Stomach smooth muscle (tissue), 2 donors: ENCODE measurements around the gene TMEM107.
"Not testable (repeated sequence)": the region's sequence is repeated elsewhere in the genome, so short reads cannot be mapped to it uniquely, and the experiment has no call there.

Experiments
- H3K27ac ChIP-seq: one replicate; pipeline ENCODE4 v1.7.0; 2013; ENCODE audit warnings: mild to moderate bottlenecking, low read length, inconsistent platforms
- H3K27me3 ChIP-seq, 2 donors: one replicate each; pipeline ENCODE4 v1.7.0; 2013; ENCODE audit warnings: low read length in 2 of 2; ENCODE audit not compliant: insufficient read depth in 2 of 2, control insufficient read depth in 1 of 2
- H3K36me3 ChIP-seq, 2 donors: one replicate each; pipeline ENCODE4 v1.7.0; 2013; ENCODE audit warnings: low read length in 2 of 2; ENCODE audit not compliant: control insufficient read depth in 2 of 2, insufficient read depth in 2 of 2
- H3K4me1 ChIP-seq: one replicate; pipeline ENCODE4 v1.7.0; 2013; ENCODE audit warnings: low read length; ENCODE audit not compliant: control insufficient read depth, insufficient read depth
- H3K4me3 ChIP-seq, 2 donors: one replicate each; pipeline ENCODE4 v1.7.0; 2013; ENCODE audit warnings: low read length in 2 of 2
- H3K9ac ChIP-seq, 2 donors: one replicate each; pipeline ENCODE4 v1.7.0; 2013; ENCODE audit warnings: low read length in 2 of 2, mild to moderate bottlenecking in 1 of 2
- H3K9me3 ChIP-seq, 2 donors: one replicate each; pipeline ENCODE4 v1.7.0; 2013; ENCODE audit warnings: low read length in 2 of 2; ENCODE audit not compliant: control insufficient read depth in 2 of 2
- donor health status: healthy.
- donor health status: Pancreatic carcinoma.

Gene TMEM107

DNA sequence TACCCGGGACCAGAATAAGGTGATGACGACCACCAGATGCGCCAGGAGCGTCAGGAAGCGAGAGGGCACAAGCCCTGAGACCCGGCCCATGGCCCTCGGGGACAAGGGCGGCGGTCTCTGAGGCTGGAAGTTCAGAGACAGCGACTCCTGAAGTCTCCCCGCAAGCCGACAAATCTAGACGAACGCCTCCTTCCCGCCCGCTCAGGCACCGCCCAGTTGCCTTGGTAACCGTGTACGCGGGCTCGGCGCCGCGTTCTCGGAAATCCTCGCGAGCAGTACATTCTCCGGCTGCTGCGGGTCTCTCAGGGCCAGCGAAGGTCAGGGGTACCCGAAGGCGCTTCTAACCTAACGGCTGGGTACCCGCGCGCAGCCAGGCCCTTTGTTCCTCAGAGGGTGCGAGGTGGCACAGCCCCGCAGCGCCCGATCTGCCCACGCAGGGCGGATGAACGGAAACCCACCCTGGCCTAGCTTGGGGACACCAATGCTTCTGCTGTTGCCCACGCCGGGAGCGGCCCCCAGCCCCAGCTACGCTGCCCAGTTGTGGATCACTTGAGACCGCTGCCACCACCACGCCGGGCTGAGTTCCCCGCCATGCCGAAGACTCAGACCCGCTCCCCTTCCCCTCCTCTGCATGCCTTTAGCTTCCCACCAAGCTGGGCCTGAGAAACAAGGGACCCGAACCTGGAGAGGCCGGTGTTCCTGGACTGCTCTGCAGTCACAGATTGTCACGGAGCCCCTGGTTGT lies at the start of gene TMEM107:
Gene TMEM107 (minus strand): TSS at position 184 of the 744 bp plus-strand sequence. CDS start 94 bp downstream, at position 90.
- Histone ChIP-seq H3K9ac (peak within 1 kb of the TSS; percentile 85 to 88), H3K9me3 (no peaks in the 10 kb centered on the region), H3K27ac (peak within 1 kb of the TSS; percentile 67), H3K4me1 (peaks cover 28% of the 10 kb centered on the region), H3K36me3 (no peaks in the 10 kb centered on the region), H3K27me3 (no peaks in the 10 kb centered on the region), H3K4me3 (peak within 1 kb of the TSS; percentile 86 to 90)

DNA sequence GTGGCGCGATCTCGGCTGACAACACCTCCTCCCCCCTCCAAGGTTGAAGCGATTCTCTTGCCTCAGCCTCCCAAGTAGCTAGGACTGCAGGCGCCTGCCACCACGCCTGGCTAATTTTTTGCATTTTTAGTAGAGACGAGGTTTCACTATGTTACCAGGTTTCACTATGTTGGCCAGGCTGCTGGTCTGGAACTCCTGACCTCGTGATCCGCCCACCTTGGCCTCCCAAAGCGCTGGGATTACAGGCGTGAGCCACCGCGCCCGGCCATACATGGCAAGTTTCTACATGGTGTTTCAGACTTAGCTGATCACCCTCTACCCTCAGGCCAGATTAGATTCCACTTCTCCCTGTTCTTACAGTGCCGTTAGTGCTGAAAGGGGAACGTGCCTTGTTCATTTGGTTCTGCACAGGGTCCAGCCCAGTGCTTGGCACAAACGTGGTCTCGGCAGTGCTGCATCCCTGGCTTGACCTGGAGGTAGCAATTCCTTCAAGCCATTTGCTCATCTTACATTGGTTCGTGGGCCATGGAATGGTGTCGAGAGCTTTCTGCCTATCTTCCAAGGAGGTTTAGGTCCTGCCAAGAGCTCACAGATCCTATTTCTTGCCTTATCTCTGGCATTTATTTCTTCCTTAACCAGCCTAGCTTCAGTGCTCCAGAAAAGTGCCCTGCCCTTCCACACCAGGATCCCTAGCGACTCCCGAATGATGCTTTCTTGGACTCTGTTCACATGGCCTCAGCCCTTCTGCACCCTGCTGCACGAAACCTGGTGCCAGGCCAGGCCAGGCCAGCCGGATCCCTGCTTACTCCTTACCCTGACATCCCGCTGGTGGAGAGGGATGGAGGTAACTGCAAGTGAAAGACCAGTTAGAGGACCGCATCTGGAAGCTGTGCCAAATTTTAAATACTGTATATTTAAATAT lies 49.0 kb upstream of the TMEM107 start:
- Histone ChIP-seq H3K9ac (no peak overlapping the region), H3K27ac (peak overlapping the region; percentile 6), H3K4me1 (peaks cover 34% of the 10 kb centered on the region), H3K9me3 (no peaks in the 10 kb centered on the region), H3K4me3 (no peak overlapping the region), H3K27me3 (no peaks in the 10 kb centered on the region), H3K36me3 (peaks cover 26 to 29% of the 10 kb centered on the region in 2 donors)

DNA sequence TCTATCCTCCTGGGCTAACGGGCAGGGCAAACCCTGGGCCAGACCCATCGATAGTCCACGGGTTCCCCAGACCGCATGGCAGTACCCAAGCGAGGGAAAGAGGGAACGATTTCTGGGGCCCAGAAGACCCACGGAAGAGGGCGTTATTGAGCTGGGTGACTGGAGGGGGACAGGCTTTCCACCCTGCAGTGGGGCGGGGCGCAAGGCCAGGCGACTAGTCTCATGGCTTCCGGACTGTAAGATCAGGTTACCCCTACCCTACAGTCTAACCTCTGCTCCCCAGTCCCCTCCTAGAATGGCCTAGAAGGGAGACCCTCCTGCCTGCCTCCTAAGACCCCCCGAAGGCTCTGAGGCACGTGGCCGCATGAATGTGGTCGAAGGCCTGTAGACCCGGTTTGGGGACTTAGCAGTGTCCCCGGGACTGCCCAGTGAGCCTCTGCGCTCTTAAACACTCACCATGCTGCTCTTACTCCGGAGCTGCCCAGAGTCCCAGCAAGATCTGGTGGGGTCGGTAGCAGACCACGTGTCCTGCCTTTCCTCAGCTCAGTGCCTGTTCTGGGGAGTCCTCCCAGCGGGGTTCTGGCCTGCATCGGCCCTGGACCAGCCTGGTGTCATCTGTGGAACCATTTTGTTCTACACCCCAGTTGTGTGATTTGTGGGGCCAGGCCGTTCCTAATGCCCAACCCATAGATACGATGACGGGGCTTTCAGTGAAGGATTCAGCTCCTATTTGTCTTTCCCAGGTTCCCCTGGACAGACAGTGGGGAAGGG lies 47.4 kb upstream of the TMEM107 start:
- no peaks in the 10 kb centered on the region for H3K27me3 ChIP-seq
- H3K9me3 ChIP-seq, result no peaks in the 10 kb centered on the region
- H3K4me1 ChIP-seq, result peaks cover 34% of the 10 kb centered on the region
- H3K9ac ChIP-seq, result peak overlapping the region; percentile 92 to 94
- H3K27ac ChIP-seq, result peak overlapping the region; percentile 99
- peaks cover 10 to 13% of the 10 kb centered on the region in 2 donors for H3K36me3 ChIP-seq
- H3K4me3 ChIP-seq, result peak overlapping the region; percentile 91 to 98

DNA sequence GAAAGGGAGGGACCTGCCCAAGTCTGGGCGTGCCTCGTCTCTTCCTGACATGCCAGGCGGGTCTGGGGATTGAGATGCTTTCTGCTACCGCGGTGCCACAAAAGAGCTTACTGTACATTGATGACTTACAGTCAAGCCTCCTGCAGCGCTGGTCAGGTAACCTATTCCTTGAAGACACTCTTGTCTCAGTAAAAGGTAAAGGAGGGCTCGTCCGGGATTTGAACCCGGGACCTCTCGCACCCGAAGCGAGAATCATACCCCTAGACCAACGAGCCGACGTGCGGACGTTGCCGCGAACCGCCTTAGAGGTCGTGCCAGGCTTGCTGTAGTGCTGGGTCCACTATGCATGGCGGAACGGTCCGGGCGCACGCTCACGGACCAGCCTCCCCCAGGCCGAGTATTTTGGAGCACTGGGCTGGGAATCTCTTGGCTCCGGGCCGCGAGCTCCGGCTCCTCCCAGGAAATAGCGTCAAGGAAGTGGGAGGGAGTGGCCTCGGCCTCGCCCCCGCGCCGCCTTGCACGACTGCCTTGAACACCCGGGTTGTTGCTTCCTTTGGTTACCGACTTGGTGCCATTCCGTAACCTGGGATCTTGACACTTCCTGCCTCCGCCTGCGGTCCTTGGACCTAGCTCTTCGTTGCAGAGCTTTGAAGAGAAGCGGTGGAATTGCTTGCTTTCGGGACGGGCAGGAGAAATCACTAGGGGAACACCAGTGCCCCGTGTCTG lies 46.6 kb upstream of the TMEM107 start:
- H3K27me3 ChIP-seq, result no peaks in the 10 kb centered on the region
- H3K4me3 ChIP-seq, result peak overlapping the region; percentile 91 to 98
- H3K27ac ChIP-seq, result peak overlapping the region; percentile 99
- H3K4me1 ChIP-seq, result peaks cover 34% of the 10 kb centered on the region
- peaks cover 3 to 5% of the 10 kb centered on the region in 2 donors for H3K36me3 ChIP-seq
- H3K9ac ChIP-seq, result peak overlapping the region; percentile 92 to 94
- H3K9me3 ChIP-seq, result no peaks in the 10 kb centered on the region

DNA sequence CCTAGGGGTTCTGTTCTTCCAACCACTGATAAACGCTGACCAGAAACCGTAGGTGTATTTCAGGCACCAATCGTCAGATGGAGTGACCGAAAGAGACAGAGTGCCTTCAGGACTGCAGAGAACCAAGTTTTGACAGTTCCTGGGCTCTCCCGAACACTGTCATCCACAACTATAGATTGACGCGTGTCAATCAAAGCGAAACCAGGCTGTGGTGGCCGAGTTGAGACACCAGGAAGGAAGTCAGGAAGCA lies 46.1 kb upstream of the TMEM107 start:
- Histone ChIP-seq H3K9ac (peak overlapping the region; percentile 92 to 94), H3K9me3 (no peaks in the 10 kb centered on the region), H3K27me3 (no peaks in the 10 kb centered on the region), H3K27ac (peak overlapping the region; percentile 99), H3K4me1 (peaks cover 34% of the 10 kb centered on the region), H3K4me3 (peak overlapping the region; percentile 91 to 98), H3K36me3 (peaks cover 0 to under 1% of the 10 kb centered on the region in 2 donors)

DNA sequence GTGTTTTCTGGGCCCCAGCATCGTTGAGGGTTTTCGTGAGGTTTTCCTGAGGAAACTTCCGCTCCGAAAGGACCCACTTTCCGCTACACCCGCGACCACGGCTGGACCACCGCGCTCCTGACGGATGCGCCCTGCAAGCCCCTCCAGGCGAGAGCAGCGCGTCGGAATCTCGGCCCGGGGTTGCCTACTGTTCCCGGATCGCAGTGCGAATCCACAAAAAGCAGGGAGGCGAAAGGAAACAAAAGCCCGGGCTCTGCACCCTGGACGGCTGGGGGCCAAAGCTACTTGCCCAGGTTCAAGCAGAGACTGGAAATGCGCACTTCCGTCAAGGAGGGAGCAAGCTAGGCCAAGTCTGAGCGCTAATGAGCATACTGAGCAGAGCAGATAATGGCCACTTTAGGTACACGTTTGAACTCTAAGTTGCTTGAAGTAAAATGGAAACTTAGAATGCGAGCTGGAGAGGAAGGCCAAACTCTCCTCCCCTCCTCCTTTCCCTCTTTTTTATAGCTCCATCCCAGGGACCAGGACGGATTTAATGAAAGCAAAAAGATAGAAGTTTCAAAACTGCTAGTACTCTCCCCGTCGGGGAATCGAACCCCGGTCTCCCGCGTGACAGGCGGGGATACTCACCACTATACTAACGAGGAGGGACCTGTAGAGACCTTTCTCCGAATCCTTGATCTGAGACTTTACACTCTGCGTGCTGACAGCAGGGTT lies 45.6 kb upstream of the TMEM107 start:
- H3K4me3 ChIP-seq, result peak overlapping the region; percentile 91 to 98

DNA sequence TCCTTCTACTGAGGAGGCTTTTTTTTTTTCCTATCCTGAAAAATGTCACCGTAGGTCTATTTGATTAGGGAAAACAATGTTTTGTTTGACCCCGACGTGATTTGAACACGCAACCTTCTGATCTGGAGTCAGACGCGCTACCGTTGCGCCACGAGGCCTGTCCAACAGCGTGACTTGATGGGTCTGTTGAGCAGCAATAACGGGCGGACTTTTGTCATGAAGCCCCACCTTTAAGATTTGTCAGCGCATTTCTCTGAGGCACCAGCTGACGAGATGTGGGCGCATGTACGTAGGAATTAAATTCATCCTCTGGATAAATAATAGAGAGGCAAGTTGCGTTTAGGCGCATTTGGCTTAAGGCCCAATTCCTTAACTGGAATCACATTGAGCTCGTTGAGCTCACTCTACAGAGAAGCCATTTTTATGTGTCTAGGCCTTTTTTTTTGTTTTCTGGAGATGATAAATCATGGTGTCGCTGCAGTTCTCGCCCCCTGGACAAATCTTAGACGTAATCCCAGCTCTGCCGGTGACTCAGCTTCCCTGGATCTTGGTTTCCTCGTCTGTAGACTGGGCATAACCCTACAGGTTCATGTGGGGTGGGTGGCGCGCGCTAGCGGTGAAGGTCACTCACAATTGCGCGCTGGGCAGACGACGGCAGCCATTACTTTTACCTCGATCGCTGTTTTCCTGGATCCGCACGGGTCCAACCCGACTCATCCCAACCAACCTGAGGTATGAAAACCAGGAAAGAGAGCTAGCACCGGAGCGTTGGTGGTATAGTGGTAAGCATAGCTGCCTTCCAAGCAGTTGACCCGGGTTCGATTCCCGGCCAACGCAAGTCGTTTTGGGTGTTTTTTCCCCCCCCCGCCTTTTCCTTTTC lies 44.8 kb upstream of the TMEM107 start:
- Histone ChIP-seq H3K4me1 (peaks cover 27% of the 10 kb centered on the region), H3K27ac (peak overlapping the region; percentile 99), H3K9ac (peak overlapping the region; percentile 92 to 94), H3K9me3 (no peaks in the 10 kb centered on the region), H3K36me3 (no peaks in the 10 kb centered on the region), H3K4me3 (peak overlapping the region; percentile 91 to 98), H3K27me3 (no peaks in the 10 kb centered on the region)

More for the DNA sequence above, 45.6 kb upstream of the TMEM107 start:
- Histone ChIP-seq H3K27me3 (no peaks in the 10 kb centered on the region), H3K9ac (peak overlapping the region; percentile 92 to 94), H3K4me1 (peaks cover 31% of the 10 kb centered on the region), H3K9me3 (no peaks in the 10 kb centered on the region), H3K36me3 (no peaks in the 10 kb centered on the region), H3K27ac (peak overlapping the region; percentile 99)

DNA sequence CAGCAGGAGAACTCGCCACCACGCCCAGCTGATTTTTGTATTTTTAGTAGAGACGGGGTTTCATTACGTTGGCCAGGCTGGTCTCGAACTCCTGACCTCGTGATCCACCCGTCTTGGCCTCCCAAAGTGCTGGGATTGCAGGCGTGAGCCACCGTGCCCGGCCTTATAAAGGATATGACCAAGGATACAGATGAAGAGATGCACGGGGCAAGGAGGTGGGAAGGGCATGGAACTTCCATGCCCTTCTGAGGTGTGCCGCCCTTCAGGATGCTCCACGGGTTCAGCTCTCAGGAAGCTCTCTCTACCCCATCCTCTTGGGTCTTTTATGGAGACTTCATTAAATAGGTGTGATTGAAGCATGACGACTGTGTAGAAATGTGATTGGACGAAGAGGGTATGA lies 37.8 kb upstream of the TMEM107 start:
- not testable (repeated sequence) for H3K9ac ChIP-seq, H3K4me3 ChIP-seq, H3K36me3 ChIP-seq, H3K27me3 ChIP-seq, H3K9me3 ChIP-seq, H3K27ac ChIP-seq
- H3K4me1 ChIP-seq, result peaks cover 13% of the 10 kb centered on the region
